OCI-LY7 (cell line): ENCODE measurements around the gene OAF. TPM values are rescaled to one million over a fixed set of nuclear protein-coding genes. Genes with fewer than 3 reads are reported as not detected.

Source experiments
- BruUV-seq: library from RNA; stranded (reverse); fragments of 400-500 nt; replicated peaks from 2 replicates; lab custom pipeline; 2021; lab: Mats Ljungman, UMichigan
- CTCF ChIA-PET: fragments of 300-600 bp; sonication (Branson Sonifier 250); formaldehyde crosslinking; loops from one replicate; lab custom pipeline; 2022; ENCODE audit warnings: antibody characterized with exemption; ENCODE audit not compliant: unreplicated experiment; lab: Charles Lee
- POLR2A ChIA-PET: fragments of 300-600 bp; sonication (Branson Sonifier 250); formaldehyde crosslinking; loops from one replicate; lab custom pipeline; 2022; ENCODE audit warnings: antibody characterized with exemption; lab: Charles Lee
- DNase-seq: peaks from one replicate; pipeline ENCODE4 v3.0.0-alpha.2; 2015; ENCODE audit warnings: low spot score
- H2AFZ ChIP-seq: fragments of 200-600 bp; sonication (generic), shearing (Covaris generic); 2 replicates; pipeline ENCODE4 v1.6.1; 2014; ENCODE audit warnings: mild to moderate bottlenecking, antibody characterized with exemption, low read length, moderate library complexity
- H3K27ac ChIP-seq: fragments of 200-600 bp; sonication (generic); 2 replicates; pipeline ENCODE4 v1.5.1; 2014; ENCODE audit warnings: mixed run types, low read depth, mild to moderate bottlenecking, moderate library complexity, low read length, inconsistent platforms; ENCODE audit not compliant: poor library complexity, severe bottlenecking
- H3K36me3 ChIP-seq: fragments of 200-600 bp; sonication (generic); 2 replicates; pipeline ENCODE4 v1.6.1; 2014; ENCODE audit warnings: mild to moderate bottlenecking, antibody characterized with exemption, low read length, moderate library complexity, mixed read lengths; ENCODE audit not compliant: insufficient read depth
- H3K4me1 ChIP-seq: fragments of 200-600 bp; sonication (generic); 2 replicates; pipeline ENCODE4 v1.5.1; 2014; ENCODE audit warnings: mild to moderate bottlenecking, low read length; ENCODE audit not compliant: insufficient read depth, poor library complexity, severe bottlenecking
- H3K4me2 ChIP-seq: fragments of 200-600 bp; sonication (generic); 2 replicates; pipeline ENCODE4 v1.6.1; 2014; ENCODE audit warnings: mild to moderate bottlenecking, low read length
- H3K4me3 ChIP-seq: fragments of 200-600 bp; sonication (generic); 2 replicates; pipeline ENCODE4 v1.5.1; 2014; ENCODE audit warnings: mild to moderate bottlenecking, low read depth, low read length; ENCODE audit not compliant: poor library complexity, severe bottlenecking
- H3K79me2 ChIP-seq: fragments of 200-600 bp; sonication (generic); 2 replicates; pipeline ENCODE4 v1.6.1; 2016; ENCODE audit warnings: low read depth, mild to moderate bottlenecking, low read length, moderate library complexity, mixed read lengths; ENCODE audit not compliant: insufficient read depth
- H3K9me2 ChIP-seq: fragments of 200-600 bp; sonication (generic); 2 replicates; pipeline ENCODE4 v1.6.1; 2016; ENCODE audit warnings: mild to moderate bottlenecking, low read length, mixed read lengths; ENCODE audit not compliant: insufficient read depth
- H3K9me3 ChIP-seq: fragments of 200-600 bp; sonication (generic); 2 replicates; pipeline ENCODE4 v1.6.1; 2014; ENCODE audit warnings: mild to moderate bottlenecking, mixed run types, low read length, mixed read lengths
- H4K20me1 ChIP-seq: fragments of 200-600 bp; sonication (generic); 2 replicates; pipeline ENCODE4 v1.6.1; 2014; ENCODE audit warnings: mild to moderate bottlenecking, antibody characterized with exemption, low read length, moderate library complexity, mixed read lengths; ENCODE audit not compliant: insufficient read depth
- CTCF ChIP-seq: fragments of 200-600 bp; sonication (generic); conservative IDR thresholded peaks from 2 replicates; pipeline ENCODE4 v1.5.1; 2014; ENCODE audit warnings: mild to moderate bottlenecking, antibody characterized with exemption, low read length, moderate library complexity, mixed read lengths
- EZH2phosphoT487 ChIP-seq: fragments of 200-600 bp; sonication (generic); IDR thresholded peaks from 2 replicates; pipeline ENCODE4 v1.6.1; 2018; ENCODE audit warnings: low read depth, borderline replicate concordance, mild to moderate bottlenecking, mixed run types, antibody characterized with exemption, low read length, moderate library complexity, mixed read lengths
- intact Hi-C: fragments of 100-400 bp; cut with micrococcal nuclease; formaldehyde crosslinking; loops from one replicate; pipeline ENCODE4 v1.10.0; 2022; ENCODE audit not compliant: unreplicated experiment
- total RNA-seq, 2 experiments: library from RNA; depleted of rRNA in 1 of 2; stranded (reverse); fragments of >200 nt in 1 of 2; shearing (Covaris generic) in 1 of 2; gene quantifications; 2 replicates each; pipeline ENCODE4 v1.2.3, GENCODE V29; 2014 to 2022

Gene OAF
- total RNA-seq, 2 experiments from 2014 or later: 3.4 to 3.8 TPM

- TF ChIP-seq CTCF (no peak), EZH2phosphoT487 (no peak)
- ChIA-PET CTCF (no interaction called here), POLR2A (no interaction called here)
- Histone ChIP-seq H2AFZ (no peak overlapping the region), H3K9me2 (no peaks in the 10 kb centered on the region), H3K9me3 (no peaks in the 10 kb centered on the region), H3K4me2 (no peak overlapping the region), H3K4me3 (no peak overlapping the region), H3K36me3 (no peaks in the 10 kb centered on the region), H4K20me1 (no peaks in the 10 kb centered on the region), H3K79me2 (no peaks in the 10 kb centered on the region), H3K27ac (no peak overlapping the region), H3K4me1 (peaks cover 10% of the 10 kb centered on the region)
- BruUV-seq: no TSS peak
- DNase-seq: no peak
- intact Hi-C loops: no loop called here
Measured at GRCh38 chr11:120226242-120226641, 15.4 kb downstream of the OAF start.

- Histone ChIP-seq H3K36me3 (no peaks in the 10 kb centered on the region), H3K79me2 (no peaks in the 10 kb centered on the region), H3K9me3 (no peaks in the 10 kb centered on the region), H4K20me1 (no peaks in the 10 kb centered on the region), H3K4me2 (no peak overlapping the region), H3K4me3 (no peak overlapping the region), H3K27ac (no peak overlapping the region), H3K9me2 (no peaks in the 10 kb centered on the region), H2AFZ (no peak overlapping the region), H3K4me1 (peaks cover 10% of the 10 kb centered on the region)
- TF ChIP-seq EZH2phosphoT487 (no peak), CTCF (no peak)
- ChIA-PET CTCF (no interaction called here), POLR2A (no interaction called here)
- no TSS peak for BruUV-seq
- intact Hi-C loops: no loop called here
- no peak for DNase-seq
Measured at GRCh38 chr11:120226714-120227113, 15.9 kb downstream of the OAF start.

DNA sequence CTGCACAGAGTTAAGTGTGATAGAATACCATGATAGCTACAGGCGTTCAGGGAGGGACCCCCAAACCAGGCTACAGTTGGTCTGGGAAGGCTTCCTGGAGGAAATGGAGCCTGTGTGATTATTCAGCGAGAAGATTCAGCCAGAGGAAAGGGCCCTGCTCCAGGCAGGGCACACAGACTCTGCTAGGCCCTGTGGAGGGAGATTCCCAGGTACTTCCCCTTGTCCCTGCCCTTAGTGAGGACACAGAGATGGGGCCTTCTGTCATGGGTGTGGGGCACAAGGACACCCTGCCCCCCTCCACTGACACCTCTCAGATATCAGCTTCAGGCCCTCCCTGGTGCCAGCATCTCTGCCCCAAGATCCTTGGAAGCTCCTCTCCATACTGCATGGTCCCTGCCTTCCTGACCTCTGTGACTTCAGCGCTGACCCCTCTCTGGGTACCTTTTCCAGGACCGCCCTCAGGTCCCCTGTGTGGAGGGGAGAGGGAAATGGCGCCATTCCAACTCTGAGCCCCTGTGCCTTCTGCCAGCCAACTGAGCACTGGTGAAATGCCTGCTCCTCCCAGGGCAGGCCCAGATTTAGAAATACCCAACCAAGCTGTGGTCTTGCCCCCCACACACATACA, 16.5 kb downstream of the OAF start:
- CTCF ChIA-PET: interaction anchor here (0.6 kb wide), 1 partner anchor 14 kb away, joined by 3 read pairs; no protein-coding TSS in a partner anchor

More for the DNA sequence above, 16.5 kb downstream of the OAF start:
- Histone ChIP-seq H3K4me3 (no peak overlapping the region), H3K4me1 (peaks cover 10% of the 10 kb centered on the region), H3K4me2 (no peak overlapping the region), H4K20me1 (no peaks in the 10 kb centered on the region), H3K9me2 (no peaks in the 10 kb centered on the region), H3K9me3 (no peaks in the 10 kb centered on the region), H3K27ac (no peak overlapping the region), H2AFZ (no peak overlapping the region), H3K79me2 (no peaks in the 10 kb centered on the region), H3K36me3 (no peaks in the 10 kb centered on the region)
- POLR2A ChIA-PET: no interaction called here
- no peak for DNase-seq
- TF ChIP-seq CTCF (no peak), EZH2phosphoT487 (no peak)
- intact Hi-C loops: no loop called here
- no TSS peak for BruUV-seq
